T-helper 2 cell (primary cell): ENCODE results near the gene BAZ2A.
"Not testable (repeated sequence)": the region's sequence is repeated elsewhere in the genome, so short reads cannot be mapped to it uniquely, and the experiment has no call there.

Experiments
- DNase-seq, 5 experiments: peaks; one replicate each; pipeline versions ENCODE4 v3.0.0 to v3.0.0-alpha.2; 2012 to 2022

Gene BAZ2A

GRCh38 chr12:56593909-56594621 is 36.1 kb downstream of the BAZ2A start:
- DNase-seq, result peak; percentile 20 to 58 (median 39)

- DNase-seq, result no peak
These were observed 38.2 kb downstream of the BAZ2A start for GRCh38 chr12:56591961-56592360.

DNA sequence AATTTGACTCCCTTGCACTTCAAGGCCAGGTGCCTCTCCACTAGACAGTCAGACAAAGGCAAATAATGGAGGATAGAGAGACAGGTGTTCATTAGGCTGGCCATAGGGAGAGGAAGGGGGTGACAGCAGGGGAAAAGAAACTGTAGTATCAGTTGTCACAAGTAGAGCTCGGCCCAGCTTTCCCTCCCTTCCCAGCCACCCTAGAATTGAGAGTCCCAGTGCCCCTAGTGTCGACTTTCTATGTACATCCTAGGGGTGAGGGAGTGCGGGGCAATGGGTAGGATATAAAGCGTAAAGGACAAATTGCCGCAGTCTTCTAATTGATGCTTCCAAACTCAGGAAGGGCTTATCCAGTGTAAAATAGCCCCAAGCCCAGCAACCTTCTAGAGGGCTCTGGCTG is 39.0 kb downstream of the BAZ2A start:
- no peak for DNase-seq

- peak in 1 of 5 experiments; percentile 30 for DNase-seq
These were observed 39.8 kb downstream of the BAZ2A start for GRCh38 chr12:56590237-56590830.

- DNase-seq, result no peak
These were observed 40.3 kb downstream of the BAZ2A start for GRCh38 chr12:56589783-56590182.

DNA sequence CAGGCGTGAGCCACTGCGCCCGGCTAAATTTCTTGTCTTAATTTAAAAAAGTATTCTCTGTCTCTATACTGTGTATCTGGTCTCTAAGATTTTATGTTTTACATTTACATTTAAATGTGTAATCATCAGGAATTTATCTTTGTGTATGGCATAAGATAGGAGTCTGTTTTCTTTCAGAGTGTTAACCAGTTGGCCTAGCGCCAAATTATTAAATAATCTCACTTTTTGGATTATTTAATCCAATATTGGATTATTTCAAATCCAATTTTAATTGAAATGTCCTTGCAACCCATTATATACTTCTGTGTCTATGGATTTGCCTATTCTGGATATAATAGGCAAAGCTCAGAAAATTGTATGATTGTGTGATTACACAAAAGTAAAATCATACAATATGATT is 45.0 kb downstream of the BAZ2A start:
- no peak for DNase-seq

- DNase-seq, result peak in 2 of 5 experiments; percentile 49 to 69
These were observed 48.5 kb downstream of the BAZ2A start for GRCh38 chr12:56581418-56582145.

DNA sequence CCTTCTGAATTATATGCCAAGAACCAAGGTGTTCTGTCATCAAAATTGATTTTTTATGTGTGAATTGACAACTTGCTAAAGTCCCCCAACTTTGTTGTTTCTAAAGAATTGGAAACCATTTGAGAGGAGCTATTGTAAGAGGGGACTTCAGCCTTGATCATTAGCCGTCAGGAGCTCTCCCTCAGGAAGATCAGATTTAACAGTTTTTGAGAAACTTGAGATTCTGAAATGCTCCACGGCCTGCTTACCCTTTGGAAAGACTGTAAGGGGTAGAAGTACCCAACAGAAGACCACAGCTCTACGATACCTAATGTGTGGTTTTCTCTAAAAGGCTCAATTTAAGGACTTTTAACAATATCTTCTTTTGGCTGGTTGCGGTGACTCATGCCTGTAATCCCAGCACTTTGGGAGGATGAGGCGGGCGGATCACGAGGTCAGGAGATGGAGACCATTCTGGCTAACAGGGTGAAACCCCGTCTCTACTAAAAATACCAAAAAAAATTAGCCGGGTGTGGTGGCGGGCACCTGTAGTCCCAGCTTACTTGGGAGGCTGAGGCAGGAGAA is 51.1 kb downstream of the BAZ2A start:
- no peak for DNase-seq

- DNase-seq, result not testable (repeated sequence)
These were observed 52.9 kb downstream of the BAZ2A start for GRCh38 chr12:56577248-56577647.

DNA sequence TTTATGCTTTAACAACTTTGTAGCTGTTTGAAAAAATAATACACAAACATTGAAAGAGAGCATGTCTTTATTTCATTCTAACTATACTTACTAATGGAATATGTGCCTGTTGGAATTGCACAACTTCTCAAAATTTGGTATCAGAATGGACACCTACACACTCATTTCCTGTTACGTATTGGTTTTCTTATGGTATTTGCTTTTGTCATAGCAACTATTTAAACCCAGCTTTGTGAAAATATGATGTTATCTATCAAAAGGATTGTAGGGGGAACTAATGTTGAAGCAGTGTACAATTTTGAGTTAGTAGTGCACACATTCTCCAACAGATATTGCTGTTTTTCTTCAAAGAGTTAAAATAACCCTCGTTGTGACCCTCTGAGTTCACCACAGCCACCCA is 55.9 kb downstream of the BAZ2A start:
- no peak for DNase-seq

- no peak for DNase-seq
These were observed 57.8 kb downstream of the BAZ2A start for GRCh38 chr12:56572288-56572687.

DNA sequence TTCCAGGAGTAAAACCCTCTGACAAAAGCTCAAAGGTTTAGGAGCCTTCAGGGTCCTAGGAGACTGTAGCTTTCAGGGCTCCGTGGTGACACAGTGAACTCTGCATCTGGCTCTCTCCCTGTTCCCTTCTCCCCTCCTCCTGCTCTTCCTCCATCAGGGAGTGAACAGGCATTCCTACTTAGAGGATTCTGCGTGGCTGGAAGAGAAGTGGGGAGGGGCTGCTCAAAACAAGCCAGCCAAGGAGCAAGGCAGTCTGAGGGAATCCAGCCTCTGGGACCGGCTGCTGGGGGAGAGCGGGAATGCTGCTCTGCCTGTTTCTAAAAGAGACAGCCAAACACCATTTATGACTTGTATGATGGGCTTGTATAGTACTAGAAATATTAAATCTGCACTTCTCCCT is 59.0 kb downstream of the BAZ2A start:
- DNase-seq, result no peak

DNA sequence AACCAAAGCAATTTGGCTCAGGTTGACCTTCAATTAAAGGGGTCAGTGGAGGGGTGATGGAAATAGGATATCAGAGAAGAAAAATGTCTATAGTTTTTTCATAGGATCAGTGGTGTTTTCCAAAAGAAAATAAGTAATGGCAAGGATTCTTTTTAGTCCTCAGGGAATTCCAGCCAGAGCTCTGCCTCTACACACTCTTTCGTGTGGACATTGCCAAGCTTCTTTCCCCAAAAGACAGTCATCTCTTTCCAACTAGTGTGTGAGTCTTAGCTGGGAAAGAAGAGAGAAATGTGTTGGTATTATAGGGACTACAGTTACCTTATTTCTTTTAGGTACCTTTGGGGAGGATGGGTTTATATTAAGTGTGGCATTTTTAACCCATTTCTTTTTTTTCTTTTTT is 62.0 kb downstream of the BAZ2A start:
- DNase-seq, result no peak

GRCh38 chr12:56565510-56566101 is 64.5 kb downstream of the BAZ2A start:
- DNase-seq, result peak in 1 of 5 experiments; percentile 30

- peak in 1 of 5 experiments; percentile 29 for DNase-seq
These were observed 79.1 kb downstream of the BAZ2A start for GRCh38 chr12:56551070-56551469.

DNA sequence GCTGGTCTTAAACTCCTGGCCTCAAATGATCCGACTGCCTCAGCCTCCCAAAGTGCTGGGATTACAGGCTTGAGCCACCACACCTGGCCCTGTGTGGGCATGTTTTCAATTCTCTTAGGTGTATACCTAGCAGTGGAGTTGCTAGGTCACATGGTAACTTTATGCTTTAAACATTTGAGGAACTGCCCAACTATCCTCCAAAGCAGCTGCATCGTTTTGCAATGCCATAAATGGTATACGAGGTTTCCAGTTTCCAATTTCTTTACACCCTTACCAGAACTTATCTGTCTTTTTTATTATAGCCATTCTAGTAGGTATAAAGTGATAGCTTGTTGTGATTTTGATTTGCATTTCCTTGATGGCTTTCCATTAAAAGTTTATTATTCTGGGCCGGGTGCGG is 83.4 kb downstream of the BAZ2A start:
- no peak for DNase-seq
